Left colon (tissue), 2 donors: Measurements from ENCODE around the gene CLCN5. TPM values are rescaled to one million over a fixed set of nuclear protein-coding genes. Genes with fewer than 3 reads are reported as not detected.
"Not testable (repeated sequence)": the region's sequence is repeated elsewhere in the genome, so short reads cannot be mapped to it uniquely, and the experiment has no call there.

Experiments
- ATAC-seq: fragments of 200-7000 bp; cut with Tn5 transposase; one replicate; pipeline ENCODE4 v1.9.1; 2020; ENCODE audit warnings: mild to moderate bottlenecking, moderate library complexity
- DNase-seq, 2 donors: peaks; one replicate each; pipeline ENCODE4 v3.0.0-alpha.2; 2020
- intact Hi-C, 2 donors: fragments of 100-400 bp; cut with DNase I in 1 of 2; cut with micrococcal nuclease in 1 of 2; formaldehyde crosslinking; loops; one replicate each; pipeline versions ENCODE4 v1.11.2 to v1.14.0; 2022; cut with DNase I, micrococcal nuclease
- total RNA-seq, 2 donors: library from RNA; stranded (reverse); fragmentation: NEBNext Ultra II Directional; extraction: Animal tissue kit (Norgen Biotek cat#: 25700); gene quantifications; one replicate each; pipeline ENCODE4 v1.2.1, GENCODE V29; 2021
- donor health status: DM: no; HTN: no; CAD: no.
- donor health status: DM: yes; HTN: yes; CAD: no.

The CLCN5 gene
- total RNA-seq, 2 donors from 2014 or later = 9.1 to 9.4 TPM

GRCh38 chrX:49988143-49988542 is 65.7 kb downstream of the CLCN5 start:
- intact Hi-C loops = no loop called here
- DNase-seq (no peak), ATAC-seq (peak; percentile 90)

DNA sequence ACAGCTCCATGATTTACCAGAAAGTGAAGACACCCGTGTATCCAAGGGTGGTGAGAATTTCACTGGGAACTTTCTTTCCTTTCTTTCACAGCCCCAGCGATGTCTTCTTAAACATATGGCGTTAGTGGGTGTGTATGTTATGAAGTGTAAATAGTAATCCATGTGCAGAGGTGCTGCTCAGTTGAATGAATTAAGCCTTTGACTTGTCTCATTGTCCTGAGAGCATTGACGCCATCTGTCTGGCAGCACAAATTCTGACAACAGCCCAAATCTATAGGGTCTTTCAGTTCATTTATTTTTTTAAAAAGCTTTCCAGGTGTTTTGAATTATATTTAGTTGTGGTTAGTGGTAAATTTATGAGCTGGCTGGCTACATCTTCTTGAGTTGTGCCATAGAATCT is 69.4 kb downstream of the CLCN5 start:
- DNase-seq = no peak
- ATAC-seq = peak; percentile 74
- intact Hi-C loops = no loop called here

DNA sequence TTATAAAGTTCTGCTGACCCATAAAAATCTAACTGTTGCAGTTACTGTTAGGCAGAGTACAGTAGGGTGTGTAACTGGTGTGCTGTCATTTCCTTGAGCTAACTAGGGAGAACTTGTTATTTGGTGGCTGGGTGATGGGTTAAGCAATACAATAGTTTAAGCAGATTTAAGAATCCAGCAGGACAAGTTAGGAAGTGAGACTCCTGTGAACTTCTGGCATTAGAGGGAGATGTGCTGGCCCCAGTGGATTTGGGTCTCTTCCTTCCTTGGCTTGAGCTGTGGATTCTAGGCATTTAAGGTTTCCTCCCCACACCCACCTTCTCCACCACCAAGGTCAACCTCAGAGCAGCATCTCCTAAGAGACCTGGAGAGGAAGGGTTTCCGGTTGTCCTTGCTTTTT is 70.5 kb downstream of the CLCN5 start:
- DNase-seq (no peak), ATAC-seq (peak; percentile 74)
- intact Hi-C loops = no loop called here

GRCh38 chrX:49993661-49994060 is 71.3 kb downstream of the CLCN5 start:
- DNase-seq (no peak), ATAC-seq (no peak)
- intact Hi-C loops = no loop called here

DNA sequence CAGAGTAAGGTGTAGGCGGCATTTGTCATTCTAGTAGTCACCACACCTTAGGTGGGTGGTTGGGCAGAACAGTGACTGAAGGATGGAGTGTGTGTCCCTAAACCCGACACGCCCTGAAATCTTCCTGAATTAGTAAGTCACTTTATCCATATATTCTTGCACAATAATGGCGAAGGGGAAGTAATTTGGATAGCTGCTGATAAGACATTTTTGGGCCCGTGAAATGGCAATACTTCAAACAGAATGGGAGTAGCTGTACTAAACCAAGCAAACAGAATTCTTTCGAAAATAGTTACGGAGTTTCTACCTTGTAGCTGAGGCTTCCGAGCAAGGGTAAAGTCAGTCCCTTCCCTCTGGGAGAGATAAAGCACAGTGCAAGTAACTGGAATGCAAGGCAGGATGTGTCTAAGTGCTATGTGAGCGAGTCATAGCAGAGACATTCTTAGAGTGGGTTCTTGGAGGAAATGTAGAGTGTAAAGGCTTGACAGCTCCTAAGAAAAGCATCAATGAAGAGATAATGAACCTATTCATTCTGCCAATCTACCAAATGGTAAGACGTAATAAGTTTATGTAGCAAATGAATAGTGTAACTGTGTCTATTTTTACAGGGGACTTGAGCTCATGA is 72.8 kb downstream of the CLCN5 start:
- DNase-seq (no peak), ATAC-seq (no peak)
- intact Hi-C loops = no loop called here

DNA sequence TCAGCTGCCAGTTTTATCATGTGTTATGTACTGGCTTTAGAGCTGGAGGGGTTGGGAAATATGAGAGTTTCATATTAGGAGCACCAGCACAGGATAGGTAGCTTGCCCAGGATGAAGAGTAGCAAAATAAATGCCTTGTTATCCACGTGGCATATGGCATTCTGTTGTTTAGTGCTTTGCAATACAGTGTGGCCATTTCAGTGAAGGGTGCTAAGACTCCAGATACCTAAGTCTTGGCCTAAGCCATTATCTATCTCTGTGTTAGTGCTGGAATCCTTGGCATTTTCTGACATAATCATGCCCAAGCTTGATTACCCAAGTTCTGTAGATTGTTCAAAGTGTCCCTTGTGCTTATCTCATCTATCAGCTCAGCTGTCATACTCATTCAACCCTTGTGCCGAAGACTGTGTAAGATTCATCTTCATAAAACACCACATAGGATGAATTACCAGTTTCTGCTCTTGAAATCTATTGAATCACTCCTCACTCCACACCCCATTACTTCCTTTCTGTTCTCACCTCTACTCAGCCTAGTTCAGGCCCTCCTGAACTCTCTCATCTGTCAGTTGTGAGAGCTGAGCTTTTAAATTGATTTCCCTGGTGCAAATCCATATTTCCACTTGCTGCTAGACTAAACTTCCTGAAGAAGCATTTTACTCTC is 73.5 kb downstream of the CLCN5 start:
- intact Hi-C loops = no loop called here
- ATAC-seq = no peak
- DNase-seq = no peak

DNA sequence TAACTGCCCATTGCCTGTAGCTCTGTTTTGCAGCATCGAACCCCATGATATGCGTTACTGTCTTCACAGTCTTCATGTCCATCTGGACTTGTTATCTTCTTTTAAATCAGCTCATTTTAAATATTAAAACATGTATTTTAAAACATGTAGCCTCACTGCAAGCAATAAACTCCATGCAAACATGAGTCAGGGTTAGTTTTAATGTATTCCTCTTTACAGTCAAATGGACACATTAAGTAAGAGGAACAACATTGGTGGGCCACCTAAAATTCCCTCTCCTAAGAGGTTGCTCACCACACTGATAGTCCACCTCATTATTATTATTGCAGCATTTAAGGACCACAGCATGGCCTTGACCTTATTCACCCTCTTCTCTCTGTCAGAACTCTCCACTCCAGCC is 74.1 kb downstream of the CLCN5 start:
- intact Hi-C loops = no loop called here
- no peak for ATAC-seq
- no peak for DNase-seq

DNA sequence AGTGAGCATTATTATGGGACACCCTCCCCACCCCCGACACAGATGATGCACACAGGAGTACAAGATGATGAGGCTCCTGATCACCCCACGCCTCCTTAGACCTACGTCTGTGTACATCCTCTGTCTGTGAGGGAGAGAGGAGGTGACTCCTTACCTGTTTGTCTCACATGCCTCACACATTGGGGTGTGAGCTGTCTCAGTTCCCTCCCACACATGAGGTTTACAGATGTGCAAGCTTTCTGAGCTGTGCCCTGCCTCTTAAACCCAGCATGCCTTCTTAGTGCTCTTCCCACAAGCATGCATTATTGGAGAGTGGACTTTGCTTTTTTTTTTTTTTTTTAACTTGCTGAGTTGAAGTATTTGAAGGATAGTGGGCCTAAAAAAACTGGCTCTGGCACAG is 76.7 kb downstream of the CLCN5 start:
- intact Hi-C loops = no loop called here
- ATAC-seq = no peak
- no peak for DNase-seq

DNA sequence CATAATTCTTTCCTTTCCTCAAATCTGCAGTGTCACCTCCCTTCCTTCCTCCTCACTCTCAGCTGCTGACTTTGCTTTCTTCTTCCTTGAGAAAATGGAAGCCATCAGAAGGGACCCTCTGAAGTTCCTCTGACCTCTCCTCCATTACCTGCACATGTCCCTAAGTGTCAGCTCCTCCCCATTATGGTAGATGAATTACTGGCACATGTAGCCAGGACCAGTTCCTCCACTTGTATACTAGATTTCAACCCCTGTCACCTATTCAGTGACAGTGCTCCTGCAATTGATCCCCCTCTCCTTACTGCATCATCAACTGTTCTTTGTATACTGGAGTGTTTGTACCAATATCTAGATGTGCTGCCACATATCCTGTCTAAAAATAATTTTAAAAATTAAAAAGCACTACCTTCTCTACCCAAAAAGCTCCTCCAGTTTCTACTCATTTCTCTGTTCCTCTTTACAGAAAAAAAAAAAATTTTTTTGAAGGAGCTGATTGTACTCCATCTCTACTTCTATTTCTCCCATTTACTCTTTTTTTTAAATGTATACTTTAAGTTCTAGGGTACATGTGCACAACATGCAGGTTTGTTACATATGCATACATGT is 78.6 kb downstream of the CLCN5 start:
- no peak for ATAC-seq
- intact Hi-C loops = no loop called here
- no peak for DNase-seq

DNA sequence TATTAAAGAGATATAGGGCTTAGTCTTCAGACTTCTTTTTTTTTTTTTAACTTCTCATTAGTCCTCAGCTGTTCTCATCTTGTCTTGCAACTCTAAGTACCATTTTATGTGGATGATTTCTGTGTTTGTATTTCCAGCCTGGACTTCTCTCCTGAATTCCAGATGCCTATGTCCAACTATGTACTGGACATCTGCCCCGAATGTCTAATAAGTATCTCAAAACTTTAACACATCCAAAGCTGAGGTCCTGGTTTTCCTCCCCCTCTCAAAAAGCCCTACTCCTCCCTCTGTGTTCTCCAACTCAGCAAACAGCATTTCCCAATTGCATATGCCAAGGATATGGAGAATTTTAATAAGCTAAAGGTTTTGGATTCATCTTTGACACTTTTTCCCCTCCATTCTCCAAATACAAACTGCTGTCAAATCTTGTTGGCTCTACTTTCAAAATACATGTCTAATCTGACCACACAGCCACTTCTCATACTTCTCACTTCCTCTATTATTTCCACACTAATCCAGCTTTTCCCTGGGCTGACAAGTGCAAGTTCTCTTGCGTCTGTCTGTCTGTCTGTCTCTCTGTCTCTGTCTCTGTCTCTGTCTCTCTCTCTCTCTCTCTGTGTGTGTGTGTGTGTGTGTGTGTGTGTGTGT is 79.8 kb downstream of the CLCN5 start:
- no peak for DNase-seq
- intact Hi-C loops = no loop called here
- ATAC-seq = no peak

GRCh38 chrX:50003467-50003866 is 81.1 kb downstream of the CLCN5 start:
- intact Hi-C loops = no loop called here
- no peak for ATAC-seq
- DNase-seq = no peak

DNA sequence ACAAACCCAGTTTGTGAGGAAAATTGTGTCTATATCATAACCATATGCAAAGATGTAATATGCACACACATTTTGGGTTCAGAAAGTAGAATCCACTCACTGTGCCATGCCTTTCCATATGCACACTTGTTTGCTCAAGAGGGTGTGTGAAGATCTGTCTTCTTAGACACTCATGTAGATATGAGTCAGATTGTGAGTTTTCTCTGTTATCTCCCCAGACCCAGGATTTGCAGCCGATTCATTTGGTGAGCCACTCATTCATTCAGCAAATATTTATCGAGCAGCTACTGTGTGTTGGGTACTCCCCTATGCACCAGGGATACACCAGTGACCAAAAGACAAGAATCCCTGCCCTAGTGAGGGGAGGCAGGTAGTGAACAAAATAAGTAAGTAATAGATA is 81.5 kb downstream of the CLCN5 start:
- DNase-seq = no peak
- ATAC-seq = no peak
- intact Hi-C loops = no loop called here

DNA sequence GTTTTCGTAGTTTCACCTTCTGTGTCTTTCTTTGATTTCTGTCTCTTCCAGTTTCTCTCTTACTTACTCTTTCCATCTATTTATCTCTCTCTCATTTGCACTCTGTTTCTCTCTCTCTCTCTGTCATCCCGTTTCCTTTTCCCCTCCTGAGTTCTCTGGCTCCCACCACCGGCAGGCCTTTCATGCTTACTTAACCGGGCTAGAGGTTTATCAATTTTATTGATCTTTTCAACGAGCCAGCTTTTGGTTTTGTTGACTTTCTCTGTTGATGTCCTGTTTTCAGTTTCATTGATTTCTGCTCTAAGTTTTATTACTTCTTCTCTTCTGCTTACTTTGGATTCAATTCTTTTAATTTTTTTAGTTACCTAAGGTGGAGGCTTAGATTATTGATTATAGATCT is 103.2 kb downstream of the CLCN5 start:
- DNase-seq, intact Hi-C loops, ATAC-seq: not testable (repeated sequence)

GRCh38 chrX:50035126-50035525 is 112.7 kb downstream of the CLCN5 start:
- ATAC-seq (peak; percentile 66), DNase-seq (no peak)
- intact Hi-C loops = no loop called here

DNA sequence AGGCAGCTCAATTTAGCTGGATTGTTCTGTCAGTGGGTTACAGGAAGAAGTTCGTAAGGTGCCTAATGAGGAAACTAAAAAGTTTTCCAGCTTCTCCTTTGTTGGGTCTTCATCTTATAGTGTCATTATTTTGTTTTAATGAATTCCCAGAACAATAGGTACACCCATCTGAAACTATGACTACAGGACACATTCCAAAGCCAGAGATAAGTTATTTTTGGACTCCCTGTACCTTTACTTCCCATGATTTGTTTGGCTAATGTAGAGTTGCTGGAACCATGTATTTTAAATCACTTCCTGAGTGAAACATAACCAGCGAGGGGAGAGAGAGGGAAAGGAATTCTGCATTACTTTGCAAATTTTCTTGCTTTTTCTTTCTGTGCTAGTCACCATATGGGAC is 114.0 kb downstream of the CLCN5 start:
- intact Hi-C loops = no loop called here
- no peak for ATAC-seq
- no peak for DNase-seq

DNA sequence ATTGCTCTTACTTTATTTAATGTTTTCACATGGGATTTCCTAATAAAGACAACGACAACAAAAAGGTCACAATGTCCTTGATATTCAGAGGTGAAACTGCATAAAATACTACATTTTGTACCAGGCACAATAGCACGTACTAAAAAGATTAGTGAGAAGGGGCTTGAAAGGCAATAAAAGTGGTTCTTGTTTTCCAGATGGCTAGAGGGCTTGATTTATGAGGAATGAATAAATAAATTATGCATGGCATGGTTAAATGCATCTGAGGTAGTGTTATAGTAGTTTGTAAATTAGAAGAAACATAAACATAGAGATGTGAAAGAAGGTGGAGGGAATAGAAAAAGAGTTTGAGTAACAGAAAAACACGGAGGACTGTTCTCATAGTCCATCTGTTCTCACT is 123.4 kb downstream of the CLCN5 start:
- ATAC-seq (no peak), DNase-seq (no peak)
- intact Hi-C loops = no loop called here

DNA sequence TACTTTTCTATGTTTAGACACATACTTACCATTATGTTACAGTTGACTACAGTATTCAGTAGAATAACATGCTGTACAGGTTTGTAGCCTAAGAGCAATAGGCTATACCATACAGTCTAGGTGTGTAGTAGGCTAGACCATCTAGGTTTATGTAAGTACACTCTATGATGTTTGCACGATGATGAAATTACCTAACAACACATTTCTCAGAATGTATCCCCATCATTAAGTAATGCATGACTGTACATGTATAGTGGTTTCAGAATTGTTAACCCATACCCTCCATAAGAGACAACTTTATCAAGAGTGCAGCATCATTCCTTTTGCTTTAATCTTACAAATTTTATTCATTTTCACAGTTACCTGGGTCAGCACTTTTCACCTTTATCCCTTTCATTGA is 126.8 kb downstream of the CLCN5 start:
- intact Hi-C loops = no loop called here
- DNase-seq (no peak), ATAC-seq (no peak)

DNA sequence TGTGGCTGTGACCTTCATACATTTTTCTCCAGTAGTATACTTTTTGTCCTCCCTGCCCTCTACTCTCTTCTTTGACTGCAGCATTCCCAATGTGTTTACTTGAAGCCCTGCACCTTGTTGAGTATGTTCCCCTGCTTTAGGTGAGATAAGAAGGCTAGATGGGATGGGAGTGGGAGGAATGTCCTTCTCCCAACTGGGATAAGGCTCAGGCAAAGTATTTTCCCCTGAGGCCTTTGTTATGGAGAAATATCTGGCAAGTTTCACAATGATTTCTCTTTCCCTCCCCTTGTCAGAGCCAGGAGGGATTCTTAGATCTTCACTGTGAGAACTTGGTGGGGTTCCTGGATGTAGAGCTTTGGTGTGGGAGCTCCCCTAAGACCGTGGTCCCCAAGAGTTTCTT is 131.8 kb downstream of the CLCN5 start:
- ATAC-seq (no peak), DNase-seq (no peak)
- intact Hi-C loops = no loop called here

- ATAC-seq (no peak), DNase-seq (no peak)
- intact Hi-C loops = no loop called here
Observed at GRCh38 chrX:50066318-50066937, 144.0 kb downstream of the CLCN5 start.
